Esophagus squamous epithelium (tissue), 5 donors: ENCODE results near the gene DNAJC17. TPM values are rescaled to one million over a fixed set of nuclear protein-coding genes. Genes with fewer than 3 reads are reported as not detected.

Source experiments
- DNase-seq: peaks from one replicate; lab custom pipeline; 2025; lab: John Stamatoyannopoulos, UW
- H3K27ac ChIP-seq, 4 donors: fragments of 200-600 bp; sonication (generic); one replicate each; pipeline ENCODE4 v1.5.1; 2016 to 2019; ENCODE audit warnings: mild to moderate bottlenecking in 1 of 4
- H3K27me3 ChIP-seq, 4 donors: fragments of 200-600 bp; sonication (generic); 1 replicate in 3 of 4; 2 replicates in 1 of 4; pipeline versions ENCODE4 v1.5.1 to v1.6.0; 2017 to 2021; ENCODE audit warnings: antibody characterized with exemption in 1 of 4
- H3K36me3 ChIP-seq, 3 donors: fragments of 200-600 bp; sonication (generic); one replicate each; pipeline ENCODE4 v1.5.1; 2016 to 2019
- H3K4me1 ChIP-seq, 3 donors: fragments of 200-600 bp; sonication (generic); one replicate each; pipeline ENCODE4 v1.5.1; 2017 to 2019
- H3K4me3 ChIP-seq, 4 donors: fragments of 200-600 bp; sonication (generic); 1 replicate in 3 of 4; 2 replicates in 1 of 4; pipeline ENCODE4 v1.5.1; 2016 to 2019; ENCODE audit warnings: mild to moderate bottlenecking in 2 of 4, moderate library complexity in 1 of 4
- H3K9me3 ChIP-seq, 3 donors: fragments of 200-600 bp; sonication (generic); one replicate each; pipeline ENCODE4 v1.5.1; 2016 to 2019
- CTCF ChIP-seq, 6 experiments: fragments of 450-650 bp in 4 of 6; fragments of 200-600 bp in 2 of 6; sonication (generic) in 2 of 6; IDR thresholded peaks; one replicate each; pipeline ENCODE4 v1.5.1; 2016 to 2019; ENCODE audit warnings: antibody characterized with exemption in 6 of 6, mild to moderate bottlenecking in 4 of 6, moderate library complexity in 4 of 6
- POLR2A ChIP-seq, 4 donors: fragments of 450-650 bp; IDR thresholded peaks; one replicate each; pipeline ENCODE4 v1.6.1; 2017; ENCODE audit warnings: antibody characterized with exemption in 4 of 4, mild to moderate bottlenecking in 4 of 4, moderate library complexity in 3 of 4
- WGBS, 2 donors: methylation state at CpG; one replicate each; pipeline ENCODE4 v1.1.5; 2018; 5-methylcytosine and 5-hydroxymethylcytosine counted together
- intact Hi-C: fragments of 100-400 bp; cut with DNase I; formaldehyde crosslinking; loops from one replicate; pipeline ENCODE4 v1.15.0; 2022
- total RNA-seq, 4 donors: library from RNA; depleted of rRNA; stranded (reverse); fragments of >200 nt; gene quantifications; one replicate each; pipeline ENCODE4 v1.1.0, GENCODE V29; 2016
- donor health status: DM: yes; HTN: yes; CAD: no.

DNAJC17 gene
- 10 to 100 TPM; 13.9 to 24.0 (median 19.2) TPM for total RNA-seq

GRCh38 chr15:40807028-40807887 lies at the start of gene DNAJC17, which contains the start of gene ZFYVE19:
Gene DNAJC17, minus strand, starts transcription at chr15:40807473. Its CDS starts 27 bp downstream, at chr15:40807446.
Gene ZFYVE19, plus strand, starts transcription at chr15:40807089. Its CDS starts 501 bp downstream, at chr15:40807590.
- H3K9me3 ChIP-seq = no peaks in the 10 kb centered on the region
- H3K27me3 ChIP-seq = no peaks in the 10 kb centered on the region
- H3K27ac ChIP-seq = peak within 1 kb of the TSS; percentile 94 to 99 (median 96)
- peaks cover 22 to 60% (median 24%) of the 10 kb centered on the region in 3 donors for H3K4me1 ChIP-seq
- H3K4me3 ChIP-seq = peak within 1 kb of the TSS; percentile 81 to 98 (median 88)
- peak; percentile 85 for DNase-seq
- H3K36me3 ChIP-seq = peaks cover 0 to 39% (median 6%) of the 10 kb centered on the region in 3 donors
- 0% methylated on average over 18 to 25 of the region's 64 CpGs for WGBS, 2 donors
- TF ChIP-seq POLR2A (IDR thresholded peaks at IDR 0.05) (peak in 2 of 4 donors; percentile 31 to 35), CTCF (IDR thresholded peaks at IDR 0.05) (peak in 3 of 6 experiments; percentile 18 to 34 (median 20))
- intact Hi-C loops = no loop called here

GRCh38 chr15:40856746-40857145 lies 49.5 kb upstream of the DNAJC17 start:
- intact Hi-C loops = loop anchor here (5.0 kb wide), 1 partner anchor 36 kb away; the partner anchor contains the start of gene VPS18
- no peak for TF ChIP-seq CTCF (IDR thresholded peaks at IDR 0.05)
- TF ChIP-seq POLR2A (IDR thresholded peaks at IDR 0.05) = no peak
- H3K9me3 ChIP-seq = no peaks in the 10 kb centered on the region
- H3K27me3 ChIP-seq = peaks cover 0 to 10% (median 0%) of the 10 kb centered on the region in 4 donors
- no peak overlapping the region for H3K4me3 ChIP-seq
- peaks cover 0 to 57% (median 12%) of the 10 kb centered on the region in 3 donors for H3K36me3 ChIP-seq
- H3K4me1 ChIP-seq = peaks cover 22 to 61% (median 24%) of the 10 kb centered on the region in 3 donors
- H3K27ac ChIP-seq = peak overlapping the region; percentile 75 to 86 (median 80)
- WGBS, 2 donors = 67% methylated on average over 6 of the region's 8 CpGs; no CpG with 5 or more reads in 1 of the 2 donors
- no peak for DNase-seq

- TF ChIP-seq POLR2A (IDR thresholded peaks at IDR 0.05) (no peak), CTCF (IDR thresholded peaks at IDR 0.05) (no peak)
- peaks cover 0 to 10% (median 0%) of the 10 kb centered on the region in 4 donors for H3K27me3 ChIP-seq
- H3K4me3 ChIP-seq = no peak overlapping the region
- H3K36me3 ChIP-seq = peaks cover 0 to 67% (median 12%) of the 10 kb centered on the region in 3 donors
- peak overlapping the region in 3 of 4 donors; percentile 77 to 86 (median 83) for H3K27ac ChIP-seq
- 77 to 85% methylated on average over 6 to 10 of the region's 13 CpGs for WGBS, 2 donors
- H3K4me1 ChIP-seq = peaks cover 22 to 51% (median 22%) of the 10 kb centered on the region in 3 donors
- intact Hi-C loops = loop anchor here (5.0 kb wide), 1 partner anchor 37 kb away; the partner anchor contains the start of gene VPS18
- no peak for DNase-seq
- no peaks in the 10 kb centered on the region for H3K9me3 ChIP-seq
These were observed 48.5 kb upstream of the DNAJC17 start for GRCh38 chr15:40855706-40856234.

GRCh38 chr15:40854161-40854560 lies 46.9 kb upstream of the DNAJC17 start:
- no peak for TF ChIP-seq POLR2A (IDR thresholded peaks at IDR 0.05)
- no peak for TF ChIP-seq CTCF (IDR thresholded peaks at IDR 0.05)
- 80 to 82% methylated on average over 3 of the region's 10 CpGs for WGBS, 2 donors
- Histone ChIP-seq H3K27ac (no peak overlapping the region), H3K4me3 (no peak overlapping the region), H3K36me3 (peaks cover 0 to 83% (median 12%) of the 10 kb centered on the region in 3 donors), H3K9me3 (no peaks in the 10 kb centered on the region), H3K27me3 (peaks cover 0 to 5% (median 0%) of the 10 kb centered on the region in 4 donors), H3K4me1 (peaks cover 14 to 38% (median 15%) of the 10 kb centered on the region in 3 donors)
- no peak for DNase-seq
- intact Hi-C loops = no loop called here
